Large intestine (tissue), 3 donors: Measurements from ENCODE around the gene PRKACA. TPM values are rescaled to one million over a fixed set of nuclear protein-coding genes. Genes with fewer than 3 reads are reported as not detected.

ENCODE experiments used
- DNase-seq, 2 donors: peaks; one replicate each; pipeline versions ENCODE4 v3.0.0 to v3.0.0-alpha.2; 2013
- H3K27ac ChIP-seq: one replicate; pipeline ENCODE4 v1.5.1; 2013; ENCODE audit warnings: low read length
- H3K27me3 ChIP-seq: 2 replicates; pipeline ENCODE4 v1.6.1; 2013; ENCODE audit warnings: low read length; ENCODE audit not compliant: control insufficient read depth, insufficient read depth
- H3K36me3 ChIP-seq: 2 replicates; pipeline ENCODE4 v1.6.1; 2013; ENCODE audit warnings: low read length; ENCODE audit not compliant: control insufficient read depth, insufficient read depth
- H3K4me1 ChIP-seq: one replicate; pipeline ENCODE4 v1.6.1; 2013; ENCODE audit warnings: low read length; ENCODE audit not compliant: control insufficient read depth, insufficient read depth
- H3K4me3 ChIP-seq: one replicate; pipeline ENCODE4 v1.5.1; 2013; ENCODE audit warnings: low read length
- H3K9me3 ChIP-seq: one replicate; pipeline ENCODE4 v1.6.1; 2013; ENCODE audit warnings: mild to moderate bottlenecking, low read depth, low read length, moderate library complexity; ENCODE audit not compliant: control insufficient read depth
- WGBS: methylation state at CpG from one replicate; pipeline ENCODE4 v1.1.5; 2013; ENCODE audit warnings: low lambda C conversion rate; ENCODE audit not compliant: insufficient coverage; 5-methylcytosine and 5-hydroxymethylcytosine counted together
- polyA plus RNA-seq: library from polyadenylated mRNA; unstranded; fragments of 120-200 nt; gene quantifications from one replicate; pipeline ENCODE4 v1.2.1, GENCODE V29; 2013

PRKACA gene
- polyA plus RNA-seq, 1 donor: 66.7 TPM

- no CpG with 5 or more reads among the region's 51 CpGs for WGBS
These were observed 44.9 kb downstream of the PRKACA start, which contains the start of gene MISP3 for GRCh38 chr19:14072535-14073260. Gene MISP3 (plus strand): TSS chr19:14072786. CDS start chr19:14073310, 524 bp downstream.

GRCh38 chr19:14070268-14071050 is 47.1 kb downstream of the PRKACA start:
- peaks cover 2% of the 10 kb centered on the region for H3K27me3 ChIP-seq
- DNase-seq: no peak
- H3K4me1 ChIP-seq: peaks cover 12% of the 10 kb centered on the region
- no peak overlapping the region for H3K4me3 ChIP-seq
- H3K36me3 ChIP-seq: no peaks in the 10 kb centered on the region
- no CpG with 5 or more reads among the region's 43 CpGs for WGBS
- peaks cover 3% of the 10 kb centered on the region for H3K9me3 ChIP-seq
- no peak overlapping the region for H3K27ac ChIP-seq

More at GRCh38 chr19:14072535-14073260, 44.9 kb downstream of the PRKACA start, which contains the start of gene MISP3:
- peaks cover 3% of the 10 kb centered on the region for H3K9me3 ChIP-seq
- DNase-seq: peak; percentile 70 to 88
- H3K4me3 ChIP-seq: peak within 1 kb of the TSS; percentile 86
- H3K36me3 ChIP-seq: no peaks in the 10 kb centered on the region
- H3K27me3 ChIP-seq: peaks cover 2% of the 10 kb centered on the region
- H3K4me1 ChIP-seq: peaks cover 12% of the 10 kb centered on the region
- H3K27ac ChIP-seq: peak within 1 kb of the TSS; percentile 98

GRCh38 chr19:14066134-14066533 is 51.4 kb downstream of the PRKACA start:
- no peak for DNase-seq
- WGBS: 50% methylated on average over 1 of the region's 2 CpGs
- Histone ChIP-seq H3K4me3 (no peak overlapping the region), H3K27me3 (no peaks in the 10 kb centered on the region), H3K4me1 (peaks cover 12% of the 10 kb centered on the region), H3K9me3 (peaks cover 3% of the 10 kb centered on the region), H3K36me3 (no peaks in the 10 kb centered on the region), H3K27ac (no peak overlapping the region)

GRCh38 chr19:14063105-14063504 is 54.5 kb downstream of the PRKACA start:
- Histone ChIP-seq H3K9me3 (peaks cover 2% of the 10 kb centered on the region), H3K36me3 (no peaks in the 10 kb centered on the region), H3K27ac (no peak overlapping the region), H3K27me3 (peaks cover 17% of the 10 kb centered on the region), H3K4me3 (no peak overlapping the region), H3K4me1 (peaks cover 27% of the 10 kb centered on the region)
- WGBS: 80% methylated on average over 2 of the region's 7 CpGs
- no peak for DNase-seq

- no peaks in the 10 kb centered on the region for H3K36me3 ChIP-seq
- peaks cover 2% of the 10 kb centered on the region for H3K9me3 ChIP-seq
- DNase-seq: no peak
- H3K4me1 ChIP-seq: peaks cover 27% of the 10 kb centered on the region
- H3K4me3 ChIP-seq: no peak overlapping the region
- WGBS: no CpG with 5 or more reads among the region's 5 CpGs
- peaks cover 21% of the 10 kb centered on the region for H3K27me3 ChIP-seq
- H3K27ac ChIP-seq: no peak overlapping the region
These were observed 55.1 kb downstream of the PRKACA start for GRCh38 chr19:14062558-14062855.

- Histone ChIP-seq H3K9me3 (peaks cover 2% of the 10 kb centered on the region), H3K36me3 (no peaks in the 10 kb centered on the region), H3K4me1 (peaks cover 27% of the 10 kb centered on the region), H3K27ac (no peak within 1 kb of the TSS), H3K27me3 (peaks cover 22% of the 10 kb centered on the region), H3K4me3 (no peak within 1 kb of the TSS)
- DNase-seq: peak in 1 of 2 donors; percentile 62
- WGBS: no CpG with 5 or more reads among the region's 19 CpGs
These were observed 55.6 kb downstream of the PRKACA start, which contains the start of gene PALM3 for GRCh38 chr19:14061751-14062557. Gene PALM3 (minus strand): TSS chr19:14062076. CDS start chr19:14061980, 96 bp downstream.

- DNase-seq: peak in 1 of 2 donors; percentile 53
- Histone ChIP-seq H3K4me3 (no peak overlapping the region), H3K9me3 (peaks cover 2% of the 10 kb centered on the region), H3K27ac (no peak overlapping the region), H3K27me3 (peaks cover 23% of the 10 kb centered on the region), H3K36me3 (no peaks in the 10 kb centered on the region), H3K4me1 (peaks cover 27% of the 10 kb centered on the region)
- WGBS: no CpG with 5 or more reads among the region's 9 CpGs
These were observed 56.3 kb downstream of the PRKACA start for GRCh38 chr19:14061081-14061749.

- DNase-seq: peak; percentile 75 to 78
- peaks cover 27% of the 10 kb centered on the region for H3K4me1 ChIP-seq
- no peak overlapping the region for H3K27ac ChIP-seq
- H3K27me3 ChIP-seq: peaks cover 23% of the 10 kb centered on the region
- no CpG with 5 or more reads among the region's 8 CpGs for WGBS
- no peaks in the 10 kb centered on the region for H3K36me3 ChIP-seq
- H3K9me3 ChIP-seq: peaks cover 2% of the 10 kb centered on the region
- no peak overlapping the region for H3K4me3 ChIP-seq
These were observed 57.9 kb downstream of the PRKACA start for GRCh38 chr19:14059652-14060155.

- no CpG with 5 or more reads among the region's 15 CpGs for WGBS
- Histone ChIP-seq H3K4me3 (no peak overlapping the region), H3K36me3 (no peaks in the 10 kb centered on the region), H3K9me3 (peaks cover 2% of the 10 kb centered on the region), H3K4me1 (peaks cover 27% of the 10 kb centered on the region), H3K27ac (no peak overlapping the region), H3K27me3 (peaks cover 23% of the 10 kb centered on the region)
- no peak for DNase-seq
These were observed 58.5 kb downstream of the PRKACA start for GRCh38 chr19:14059093-14059480.
